Coronary artery (tissue), 2 donors: Measurements from ENCODE around the gene TNS3.
"Not testable (repeated sequence)": the region's sequence is repeated elsewhere in the genome, so short reads cannot be mapped to it uniquely, and the experiment has no call there.

Experiments
- DNase-seq: peaks from one replicate; pipeline ENCODE4 v3.0.0-alpha.2; 2017; ENCODE audit warnings: low spot score
- H3K27ac ChIP-seq, 2 donors: fragments of 200-600 bp; sonication (generic); one replicate each; pipeline ENCODE4 v1.5.1; 2016 to 2019
- H3K4me3 ChIP-seq: fragments of 200-600 bp; sonication (generic); 2 replicates; pipeline ENCODE4 v1.5.1; 2016; ENCODE audit warnings: mild to moderate bottlenecking, moderate library complexity
- CTCF ChIP-seq: fragments of 200-600 bp; sonication (generic); IDR thresholded peaks from one replicate; pipeline ENCODE4 v1.5.1; 2019; ENCODE audit warnings: antibody characterized with exemption

Gene TNS3

DNA sequence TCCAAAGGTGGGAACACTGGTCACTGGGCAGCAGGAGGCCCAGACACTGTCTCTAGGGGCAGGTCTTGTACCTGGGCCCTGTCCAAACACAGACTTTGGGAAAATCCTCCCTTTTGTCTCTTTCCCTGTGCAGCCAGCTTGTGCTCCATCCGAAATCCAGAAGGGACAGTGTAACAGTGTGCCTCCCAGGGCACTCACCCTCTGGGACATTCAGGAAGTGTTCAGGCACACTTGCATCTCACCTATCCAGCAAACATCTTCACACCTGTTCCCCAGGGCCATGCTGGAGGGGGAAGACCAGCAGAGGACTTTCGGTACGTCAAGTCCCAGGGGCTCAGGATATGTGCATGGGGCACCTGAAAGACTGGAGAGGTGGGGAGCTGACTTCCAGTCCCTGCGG is 38.9 kb downstream of the TNS3 start:
- no peak for DNase-seq
- Histone ChIP-seq H3K27ac (peak overlapping the region in 1 of 2 donors; percentile 15), H3K4me3 (no peak overlapping the region)
- TF ChIP-seq CTCF, result no peak

DNA sequence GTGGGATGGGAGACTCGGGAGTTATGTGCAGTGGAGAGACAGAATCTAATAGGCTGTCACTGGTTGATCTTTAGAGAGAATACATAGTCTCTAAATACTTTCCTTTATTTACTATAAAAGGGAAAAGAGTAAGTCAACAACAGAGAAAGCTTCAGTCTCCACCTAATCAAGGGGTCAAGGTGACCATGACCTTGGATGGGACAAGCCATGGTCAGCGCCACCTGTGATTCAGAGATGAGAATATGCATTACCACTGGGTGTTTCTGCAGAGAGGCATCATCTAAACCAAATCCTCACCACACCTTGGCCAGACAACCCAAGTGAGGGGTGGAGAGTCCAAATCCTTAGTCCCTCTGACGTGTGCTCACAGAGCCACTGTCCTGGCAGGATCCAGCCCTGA is 39.9 kb downstream of the TNS3 start:
- Histone ChIP-seq H3K27ac (no peak overlapping the region), H3K4me3 (no peak overlapping the region)
- no peak for DNase-seq
- TF ChIP-seq CTCF, result no peak

DNA sequence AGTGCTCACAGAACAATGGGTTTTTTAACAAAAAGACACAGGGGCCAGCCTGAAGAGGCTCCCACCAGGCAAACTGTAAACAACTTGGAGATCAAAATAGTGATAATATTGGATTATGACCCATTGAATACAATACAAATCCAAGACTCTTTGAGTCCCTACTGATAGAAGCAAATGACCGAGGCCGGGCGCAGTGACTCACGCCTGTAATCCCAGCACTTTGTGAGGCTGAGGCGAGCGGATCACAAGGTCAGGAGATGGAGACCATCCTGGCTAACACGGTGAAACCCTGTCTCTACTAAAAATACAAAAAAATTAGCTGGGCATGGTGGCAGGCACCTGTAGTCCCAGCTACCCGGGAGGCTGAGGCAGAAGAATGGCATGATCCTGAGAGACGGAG is 40.4 kb downstream of the TNS3 start:
- H3K27ac ChIP-seq, result not testable (repeated sequence)

DNA sequence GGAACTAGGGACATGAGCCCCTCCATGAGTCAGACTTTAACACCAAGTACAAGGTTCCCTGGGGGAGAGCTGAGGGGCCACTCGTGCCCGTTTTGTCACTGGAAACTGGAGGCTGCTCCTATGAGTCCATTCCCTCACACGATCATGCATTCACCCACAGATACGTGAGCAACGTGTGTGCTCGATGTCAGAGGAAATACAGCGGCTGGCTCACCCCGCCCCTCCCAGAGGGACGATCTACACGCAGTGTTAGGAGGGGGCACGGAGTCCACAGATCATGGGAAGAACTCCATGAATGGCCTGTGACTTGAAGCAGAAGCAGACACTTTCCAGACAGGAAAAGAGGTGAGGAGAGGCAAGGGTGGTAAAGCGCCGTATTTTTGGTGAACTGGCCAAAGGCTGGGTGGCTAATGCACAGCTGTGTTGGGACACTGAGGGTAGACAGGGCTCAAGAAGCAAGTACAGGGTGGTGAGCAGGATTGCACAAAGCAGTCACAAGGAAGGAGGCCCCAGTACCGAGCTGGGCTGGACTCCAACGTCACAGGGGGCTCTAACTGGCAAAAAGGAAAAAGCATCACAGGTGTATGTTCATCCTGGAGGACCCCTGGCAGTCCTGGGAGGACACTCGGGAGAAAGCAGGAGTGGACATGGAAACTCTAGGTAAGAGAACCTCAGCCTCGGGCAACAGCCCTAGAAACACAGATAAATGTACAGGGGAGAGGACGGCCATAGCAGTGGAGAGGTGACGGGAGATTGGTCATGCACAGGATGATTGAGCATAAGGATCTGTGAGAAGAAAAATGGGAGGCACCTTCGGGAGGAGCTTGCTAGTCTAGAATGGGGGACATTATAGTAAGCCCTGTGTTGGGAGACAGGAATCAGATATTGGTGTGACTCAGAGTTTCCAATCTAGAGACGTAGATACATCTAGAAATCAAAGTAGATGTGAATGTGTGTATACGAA is 41.2 kb downstream of the TNS3 start:
- TF ChIP-seq CTCF, result no peak
- DNase-seq, result peak; percentile 71
- Histone ChIP-seq H3K27ac (peak overlapping the region in 1 of 2 donors; percentile 3), H3K4me3 (no peak overlapping the region)

More for the DNA sequence above, 40.4 kb downstream of the TNS3 start:
- H3K4me3 ChIP-seq, DNase-seq: not testable (repeated sequence)

DNA sequence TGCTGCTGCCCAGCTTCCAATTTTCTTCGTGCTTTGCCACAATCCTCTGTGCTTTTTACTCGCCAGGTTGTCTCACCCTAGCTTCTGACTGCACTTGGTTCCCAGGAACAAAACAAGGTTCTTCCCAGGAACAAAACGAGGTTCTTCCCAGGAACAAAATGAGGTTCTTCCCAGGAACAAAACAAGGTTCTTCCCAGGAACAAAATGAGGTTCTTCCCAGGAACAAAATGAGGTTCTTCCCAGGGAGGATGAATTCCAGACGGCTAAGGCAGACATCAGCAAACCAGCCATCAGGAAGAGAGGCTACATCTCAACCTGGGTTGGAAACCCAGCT is 41.9 kb downstream of the TNS3 start:
- no peak overlapping the region for H3K4me3 ChIP-seq
- no peak for TF ChIP-seq CTCF
- H3K27ac ChIP-seq, result peak overlapping the region in 1 of 2 donors; percentile 3
- DNase-seq, result no peak

DNA sequence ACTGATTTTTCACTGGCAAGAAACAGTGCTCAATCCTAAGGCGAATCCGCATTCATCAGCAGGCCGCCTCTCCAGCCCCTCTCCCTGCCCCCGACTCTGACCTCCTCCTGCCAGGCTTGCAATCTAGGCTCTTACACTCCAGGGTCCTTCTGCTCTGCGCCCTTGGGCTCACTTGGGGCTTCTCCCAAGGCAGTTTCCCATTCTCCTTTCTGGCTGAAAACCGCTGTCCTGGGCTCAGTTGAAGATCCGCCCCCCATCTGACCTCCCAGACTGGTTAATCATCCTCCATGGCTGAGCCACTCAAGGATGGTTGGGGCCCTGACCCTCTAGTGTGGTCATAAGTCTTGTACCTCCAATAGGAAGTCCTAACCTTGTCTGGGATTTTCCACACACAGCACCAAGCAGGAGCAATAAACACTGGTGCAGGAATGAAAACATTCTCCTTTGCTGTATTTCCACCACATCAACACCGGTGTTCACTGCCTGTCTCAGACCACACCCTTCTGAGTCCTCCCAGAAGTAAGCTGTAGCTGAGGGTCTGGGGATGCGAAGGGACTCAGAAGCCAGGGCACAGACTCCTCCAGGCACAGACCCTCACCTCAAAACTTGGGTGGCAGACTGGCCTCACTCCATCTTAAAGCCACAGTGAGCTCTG is 42.4 kb downstream of the TNS3 start:
- no peak overlapping the region for H3K4me3 ChIP-seq
- H3K27ac ChIP-seq, result no peak overlapping the region
- no peak for DNase-seq
- TF ChIP-seq CTCF, result no peak

GRCh38 chr7:47538846-47539311 is 43.0 kb downstream of the TNS3 start:
- TF ChIP-seq CTCF, result no peak
- DNase-seq, result no peak
- Histone ChIP-seq H3K4me3 (no peak overlapping the region), H3K27ac (peak overlapping the region in 1 of 2 donors; percentile 45)
